Measurements from ENCODE around the gene SMCO4.

The SMCO4 gene

DNA sequence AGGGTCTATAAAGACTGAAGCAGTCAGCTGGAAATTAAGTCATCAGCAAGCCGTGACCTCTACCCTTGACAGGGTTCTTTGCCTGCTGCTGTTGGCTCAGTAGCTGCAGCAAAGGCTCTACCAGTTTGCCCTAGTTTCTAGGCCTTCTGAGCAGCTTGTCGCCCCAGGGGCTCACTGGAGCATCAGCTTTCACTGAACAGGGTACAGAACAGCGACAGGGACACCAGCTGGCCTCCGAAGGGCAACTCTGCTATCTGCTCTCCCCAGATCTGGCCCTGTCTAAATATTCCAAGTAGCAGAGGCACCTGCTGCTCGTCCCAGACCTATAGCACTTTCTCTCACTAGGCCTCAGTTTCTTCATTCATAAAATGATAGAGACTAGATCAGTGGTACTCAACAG lies 42.4 kb downstream of the SMCO4 start:
- no peak for DNase-seq (ENCODE audit: low spot score)
- in situ Hi-C loops (cut with MboI; ENCODE audit: low pct_unique_long_range_greater_than_20kb, low sequenced_read_pairs, unreplicated experiment), result no loop called here
- TF ChIP-seq, protein P1, sequence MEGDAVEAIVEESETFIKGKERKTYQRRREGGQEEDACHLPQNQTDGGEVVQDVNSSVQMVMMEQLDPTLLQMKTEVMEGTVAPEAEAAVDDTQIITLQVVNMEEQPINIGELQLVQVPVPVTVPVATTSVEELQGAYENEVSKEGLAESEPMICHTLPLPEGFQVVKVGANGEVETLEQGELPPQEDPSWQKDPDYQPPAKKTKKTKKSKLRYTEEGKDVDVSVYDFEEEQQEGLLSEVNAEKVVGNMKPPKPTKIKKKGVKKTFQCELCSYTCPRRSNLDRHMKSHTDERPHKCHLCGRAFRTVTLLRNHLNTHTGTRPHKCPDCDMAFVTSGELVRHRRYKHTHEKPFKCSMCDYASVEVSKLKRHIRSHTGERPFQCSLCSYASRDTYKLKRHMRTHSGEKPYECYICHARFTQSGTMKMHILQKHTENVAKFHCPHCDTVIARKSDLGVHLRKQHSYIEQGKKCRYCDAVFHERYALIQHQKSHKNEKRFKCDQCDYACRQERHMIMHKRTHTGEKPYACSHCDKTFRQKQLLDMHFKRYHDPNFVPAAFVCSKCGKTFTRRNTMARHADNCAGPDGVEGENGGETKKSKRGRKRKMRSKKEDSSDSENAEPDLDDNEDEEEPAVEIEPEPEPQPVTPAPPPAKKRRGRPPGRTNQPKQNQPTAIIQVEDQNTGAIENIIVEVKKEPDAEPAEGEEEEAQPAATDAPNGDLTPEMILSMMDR (IDR thresholded peaks at IDR 0.05; ENCODE audit: extremely low read depth, insufficient read depth, missing control alignments), result no peak

DNA sequence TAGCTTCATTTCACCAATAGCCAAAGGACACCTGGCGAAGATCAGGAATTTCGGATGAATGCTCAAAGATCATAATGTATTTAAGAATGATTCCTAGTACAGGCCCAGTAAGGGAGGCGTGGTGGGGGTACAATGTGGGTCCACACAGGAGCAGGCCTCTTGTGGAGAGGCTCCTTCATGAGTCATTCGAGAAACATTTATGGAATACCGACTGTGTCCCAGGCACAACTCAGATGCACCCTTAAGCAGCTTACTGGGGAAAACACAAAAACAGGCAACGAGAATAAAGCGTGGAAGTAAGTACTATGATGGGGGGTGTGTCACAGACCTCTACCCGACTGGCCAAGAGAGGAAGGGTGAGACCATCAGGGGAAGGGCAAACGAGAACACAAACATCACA lies 44.5 kb downstream of the SMCO4 start:
- no peak for DNase-seq (ENCODE audit: low spot score)

GRCh38 chr11:93498161-93498560 lies 45.0 kb downstream of the SMCO4 start:
- in situ Hi-C loops (cut with MboI; ENCODE audit: low pct_unique_long_range_greater_than_20kb, low sequenced_read_pairs, unreplicated experiment), result no loop called here
- TF ChIP-seq, protein P1 (IDR thresholded peaks at IDR 0.05; ENCODE audit: extremely low read depth, insufficient read depth, missing control alignments), result no peak
- no peak for DNase-seq (ENCODE audit: low spot score)

More for the DNA sequence above, 44.5 kb downstream of the SMCO4 start:
- in situ Hi-C loops (cut with MboI; ENCODE audit: low pct_unique_long_range_greater_than_20kb, low sequenced_read_pairs, unreplicated experiment), result no loop called here
- TF ChIP-seq, protein P1 (IDR thresholded peaks at IDR 0.05; ENCODE audit: extremely low read depth, insufficient read depth, missing control alignments), result no peak

DNA sequence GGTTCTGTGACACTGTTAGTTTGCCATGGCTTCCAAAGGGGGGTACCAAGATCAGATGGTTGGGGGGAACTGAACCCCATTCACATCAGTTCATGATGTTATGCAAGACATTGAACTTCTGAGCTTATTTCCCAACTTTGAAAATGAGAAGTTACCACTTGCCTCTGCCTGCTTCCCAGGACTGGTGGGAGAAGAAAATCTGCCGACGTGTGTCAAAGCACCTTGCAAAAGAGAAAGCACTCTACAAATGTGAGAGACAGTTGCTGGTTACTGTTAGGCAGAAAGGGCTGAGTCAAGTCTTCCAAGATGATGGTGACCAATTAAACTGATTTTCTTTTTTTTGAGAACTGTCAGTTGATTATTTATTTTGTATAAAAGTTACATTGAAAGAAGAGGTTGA lies 45.6 kb downstream of the SMCO4 start:
- DNase-seq (ENCODE audit: low spot score), result no peak
- in situ Hi-C loops (cut with MboI; ENCODE audit: low pct_unique_long_range_greater_than_20kb, low sequenced_read_pairs, unreplicated experiment), result no loop called here
- TF ChIP-seq, protein P1 (IDR thresholded peaks at IDR 0.05; ENCODE audit: extremely low read depth, insufficient read depth, missing control alignments), result no peak

- TF ChIP-seq, protein P1 (IDR thresholded peaks at IDR 0.05; ENCODE audit: extremely low read depth, insufficient read depth, missing control alignments), result no peak
- in situ Hi-C loops (cut with MboI; ENCODE audit: low pct_unique_long_range_greater_than_20kb, low sequenced_read_pairs, unreplicated experiment), result no loop called here
- DNase-seq (ENCODE audit: low spot score), result no peak
Measured at GRCh38 chr11:93494357-93494756, 48.8 kb downstream of the SMCO4 start.

GRCh38 chr11:93493252-93493897 lies 49.8 kb downstream of the SMCO4 start:
- in situ Hi-C loops (cut with MboI; ENCODE audit: low pct_unique_long_range_greater_than_20kb, low sequenced_read_pairs, unreplicated experiment), result no loop called here
- TF ChIP-seq, protein P1 (IDR thresholded peaks at IDR 0.05; ENCODE audit: extremely low read depth, insufficient read depth, missing control alignments), result no peak
- DNase-seq (ENCODE audit: low spot score), result no peak
